ENCODE measurements around the gene TMEM132E.

The TMEM132E gene

DNA sequence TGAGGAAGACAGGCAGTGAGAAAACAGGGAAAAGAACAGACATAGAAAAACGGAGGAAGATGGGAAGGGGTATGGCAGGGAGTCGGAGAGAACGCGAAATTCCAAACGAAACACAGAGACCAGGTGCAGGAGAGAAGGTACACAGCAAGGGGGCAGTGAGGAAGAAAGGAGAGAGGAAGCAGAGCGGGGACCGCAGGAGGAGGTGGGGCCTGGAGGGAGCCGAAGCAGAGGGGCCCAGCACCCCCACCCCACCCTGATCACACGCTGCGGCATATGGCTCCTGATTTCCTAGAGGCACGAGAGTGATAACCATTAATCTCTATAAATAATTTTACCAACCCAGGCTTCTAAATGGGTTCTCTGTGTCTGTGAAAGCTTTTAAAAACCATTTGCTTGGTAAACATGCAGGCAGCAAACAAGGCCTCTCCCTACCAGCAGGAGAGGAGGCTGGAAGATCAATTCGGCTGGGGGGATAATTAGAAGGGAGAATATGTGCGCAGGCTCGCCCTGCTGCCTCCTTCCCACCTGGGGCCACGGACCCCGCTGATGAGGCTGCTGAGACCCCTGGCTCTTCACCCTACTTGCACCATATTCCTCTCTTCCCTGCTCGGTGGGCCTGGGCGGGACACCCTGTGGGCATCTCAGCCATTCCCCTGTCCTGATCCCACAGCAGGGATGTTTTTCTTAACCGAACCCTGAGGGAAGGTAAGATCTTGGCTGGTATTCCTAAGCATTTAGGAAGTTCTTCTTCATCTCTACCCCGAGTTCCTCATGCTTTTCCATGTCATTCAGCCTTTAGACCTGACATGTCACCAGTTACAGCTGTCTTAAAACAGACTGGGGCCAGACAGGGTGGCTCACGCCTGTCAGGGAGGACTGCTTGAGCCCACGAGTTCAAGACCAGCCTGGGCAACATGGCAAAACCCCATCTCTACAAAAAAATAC lies 86.7 kb downstream of the TMEM132E start:
- DNase-seq, result no peak

DNA sequence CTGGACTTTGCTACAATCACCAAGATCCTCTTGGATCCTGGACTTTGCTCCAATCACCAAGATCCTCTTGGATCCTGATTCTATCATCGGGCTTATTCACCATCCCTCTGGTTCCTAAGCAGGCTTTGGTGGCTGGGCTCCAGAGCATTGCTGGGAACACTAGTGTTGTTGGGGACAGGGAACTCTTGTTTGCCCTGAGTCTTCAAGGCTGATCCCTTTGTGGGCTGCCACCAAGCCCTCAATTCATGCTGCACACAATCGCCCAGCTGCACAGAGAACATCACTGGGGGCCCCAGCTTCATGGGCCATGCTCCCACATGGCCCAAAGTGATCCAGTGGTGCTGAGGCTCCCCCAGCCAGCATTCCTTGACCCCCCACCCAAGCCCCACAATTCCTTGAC lies 88.3 kb downstream of the TMEM132E start:
- no peak for DNase-seq

DNA sequence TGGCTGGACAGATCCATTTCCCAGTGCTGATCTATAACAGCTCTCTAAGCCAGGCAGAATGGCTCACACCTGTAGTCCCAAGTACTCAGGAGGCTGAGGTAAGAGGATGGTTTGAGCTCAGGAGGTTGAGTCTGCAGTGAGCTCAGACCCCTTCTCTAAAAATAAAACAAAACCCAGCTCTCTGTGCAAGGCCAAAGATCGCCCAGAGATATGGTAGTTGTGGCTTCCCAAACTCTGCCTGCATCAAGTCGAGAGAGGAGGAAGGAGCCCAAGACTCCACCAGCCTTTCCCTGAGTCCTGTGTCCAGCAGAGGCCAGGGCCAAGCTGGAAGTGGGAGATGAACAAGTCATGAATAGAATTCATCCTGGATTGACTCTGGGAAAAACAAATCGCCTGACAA lies 88.8 kb downstream of the TMEM132E start:
- DNase-seq, result no peak

DNA sequence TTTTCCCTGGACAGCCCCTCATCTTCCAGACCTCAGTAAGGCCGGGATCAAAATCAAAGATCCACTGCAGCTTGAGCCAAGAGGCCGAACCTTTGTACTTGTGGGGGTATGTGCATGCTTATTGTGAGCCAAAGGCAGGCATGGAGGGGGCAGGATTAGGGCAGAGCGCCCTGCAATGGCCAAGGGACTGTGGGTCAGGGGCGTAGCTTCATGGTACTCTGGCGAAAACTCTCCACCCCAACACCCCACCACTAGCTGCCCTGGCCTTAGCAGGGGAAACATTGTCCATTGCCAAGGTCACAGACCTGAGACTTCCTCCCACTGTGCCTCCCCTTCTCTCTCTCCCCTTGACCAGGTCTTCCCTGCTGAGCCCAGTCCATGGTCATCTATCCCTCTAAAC lies 90.1 kb downstream of the TMEM132E start:
- no peak for DNase-seq

DNA sequence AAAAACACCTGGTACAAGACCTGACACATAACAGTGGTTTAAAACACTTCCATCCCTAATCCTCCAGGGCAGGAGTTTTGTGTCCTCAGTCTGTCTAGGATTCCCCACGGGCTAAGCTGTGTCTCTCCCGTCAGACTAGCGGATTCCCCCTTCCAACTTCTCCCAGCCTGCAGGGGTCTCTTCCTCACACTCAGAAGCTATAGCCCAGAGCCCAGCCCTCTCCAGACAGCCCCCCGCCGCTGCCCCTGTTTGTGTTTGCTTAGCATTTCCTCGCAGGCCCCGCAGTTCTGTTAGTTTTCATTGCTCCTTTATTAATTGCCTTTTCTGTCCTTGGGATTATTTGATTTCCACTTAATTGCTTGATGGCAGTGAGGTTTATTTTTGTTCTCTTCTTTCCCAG lies 91.2 kb downstream of the TMEM132E start:
- DNase-seq, result no peak

DNA sequence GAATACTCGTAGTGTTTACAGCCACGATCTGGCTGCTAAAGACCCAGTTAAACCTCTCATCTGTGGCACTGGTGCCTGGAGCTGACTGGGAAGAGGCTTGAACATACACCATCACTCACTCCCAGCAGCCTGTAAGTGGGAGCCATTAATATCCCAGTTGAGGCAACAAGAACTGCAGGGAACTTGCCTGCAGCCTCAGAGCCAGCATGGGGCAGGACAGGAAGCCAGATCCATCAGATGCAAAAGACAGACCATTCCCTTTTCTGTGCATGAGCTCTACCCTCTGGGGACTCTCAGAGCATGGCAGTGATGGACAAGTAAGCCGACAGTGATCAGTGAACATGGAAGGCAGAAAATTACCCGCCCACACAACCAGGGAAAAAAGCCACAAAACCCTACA lies 91.8 kb downstream of the TMEM132E start:
- DNase-seq, result no peak

DNA sequence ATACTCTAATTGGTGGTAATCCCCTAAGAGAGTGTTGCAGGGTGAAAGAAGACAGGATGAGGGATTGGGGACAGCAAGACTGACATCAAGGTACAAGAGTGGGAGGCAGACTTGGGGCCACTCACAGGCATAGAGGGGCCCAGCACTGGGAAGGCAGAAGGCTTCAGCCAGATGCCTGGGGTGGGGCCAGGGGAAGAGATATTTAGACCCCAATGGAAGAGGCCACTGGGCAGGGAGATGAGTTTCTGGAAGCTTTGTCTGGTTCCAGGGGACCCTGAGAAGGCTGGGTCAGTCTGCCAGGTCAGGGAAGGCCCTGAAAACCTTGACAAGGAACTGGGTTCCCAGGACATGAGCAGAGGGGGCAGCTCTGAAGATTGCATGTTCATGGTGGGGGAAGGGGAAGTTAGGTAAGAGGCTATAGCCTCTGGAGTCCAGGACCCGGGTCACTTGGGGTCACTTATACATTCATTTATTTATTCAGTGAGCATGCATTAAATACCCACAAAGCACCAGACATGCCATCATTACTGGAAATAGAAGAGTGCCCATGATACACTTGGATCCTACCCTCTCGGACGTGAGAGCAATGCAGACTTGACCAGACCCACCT lies 92.9 kb downstream of the TMEM132E start:
- no peak for DNase-seq

DNA sequence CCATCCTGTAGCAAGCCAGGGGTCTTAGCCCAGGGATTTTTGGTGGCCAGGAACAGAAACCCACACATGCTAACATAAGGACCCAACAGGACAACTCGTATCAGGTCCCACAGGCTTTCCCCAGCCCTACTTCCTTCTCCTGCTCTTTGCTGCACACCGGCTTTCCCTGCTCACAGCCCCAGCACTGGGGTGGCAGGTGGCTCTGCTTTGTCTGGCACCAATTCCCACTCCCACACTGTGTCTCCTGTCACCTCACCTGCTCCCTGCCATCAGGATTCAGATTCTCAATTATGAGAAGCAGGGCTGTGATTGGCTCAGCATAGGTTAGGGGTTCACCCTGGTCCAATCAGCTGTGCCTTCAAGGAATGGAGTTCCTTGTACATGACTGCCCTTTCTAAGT lies 94.1 kb downstream of the TMEM132E start:
- DNase-seq, result no peak

DNA sequence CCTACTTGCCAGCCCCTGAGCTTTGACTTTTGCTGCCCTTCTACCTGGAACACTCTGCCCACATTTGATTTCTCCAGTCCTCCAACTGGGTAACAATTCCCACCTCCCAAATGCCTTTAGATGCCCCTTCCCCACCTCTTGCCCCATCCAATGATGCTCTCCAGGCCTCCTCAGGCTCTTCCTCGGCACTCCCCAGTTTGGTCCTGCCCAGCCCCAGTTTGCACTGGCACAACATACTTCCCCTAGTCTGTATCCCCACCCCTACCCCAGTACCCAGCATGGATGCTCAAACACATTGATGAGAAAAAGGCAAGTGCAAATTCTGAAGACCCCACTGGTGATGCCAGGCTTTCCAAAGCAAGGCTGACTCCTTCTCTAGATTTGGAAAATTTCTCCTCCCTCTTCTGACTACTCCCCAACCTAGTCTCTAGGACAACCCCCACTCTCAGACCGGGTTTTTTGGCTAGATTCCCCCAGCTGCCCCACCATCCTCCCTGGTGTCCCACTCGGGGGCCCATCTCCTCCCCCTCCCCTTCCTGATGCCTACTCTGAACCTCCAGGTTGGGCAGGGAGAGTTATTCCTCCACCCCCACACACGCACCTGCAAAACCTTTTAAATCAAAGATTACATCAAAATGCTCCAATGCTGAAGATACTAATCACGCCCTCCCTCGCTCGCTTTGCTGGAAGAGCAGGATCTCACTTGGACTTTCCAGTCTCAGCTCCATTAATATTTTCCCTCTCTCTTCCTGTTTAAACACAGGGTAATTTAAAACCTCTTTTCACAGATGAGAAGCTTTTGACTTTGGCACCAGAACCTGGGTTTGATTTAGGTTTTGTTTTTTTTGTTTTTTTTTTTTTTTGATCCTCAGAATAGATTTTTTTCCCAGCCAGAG lies 94.9 kb downstream of the TMEM132E start:
- DNase-seq, result no peak

DNA sequence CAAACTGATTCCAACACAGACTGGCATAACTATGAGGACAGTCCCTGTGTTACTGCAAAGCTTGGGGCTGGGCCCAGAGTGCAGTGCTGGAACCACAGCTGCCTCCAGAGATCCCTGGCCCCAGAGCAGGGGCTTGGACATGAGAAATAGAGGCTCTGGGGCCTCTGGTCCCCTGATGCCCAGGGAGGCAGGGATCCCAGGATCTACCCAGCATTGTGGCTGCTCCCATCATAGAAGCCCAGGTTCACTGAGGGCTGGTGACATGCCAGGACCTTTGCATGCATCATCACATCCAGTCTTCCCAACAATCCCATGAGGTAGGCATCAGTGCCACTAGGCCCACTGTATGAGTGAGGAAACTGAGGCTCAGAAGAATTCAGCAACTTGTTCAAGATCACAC lies 95.8 kb downstream of the TMEM132E start:
- DNase-seq, result no peak

DNA sequence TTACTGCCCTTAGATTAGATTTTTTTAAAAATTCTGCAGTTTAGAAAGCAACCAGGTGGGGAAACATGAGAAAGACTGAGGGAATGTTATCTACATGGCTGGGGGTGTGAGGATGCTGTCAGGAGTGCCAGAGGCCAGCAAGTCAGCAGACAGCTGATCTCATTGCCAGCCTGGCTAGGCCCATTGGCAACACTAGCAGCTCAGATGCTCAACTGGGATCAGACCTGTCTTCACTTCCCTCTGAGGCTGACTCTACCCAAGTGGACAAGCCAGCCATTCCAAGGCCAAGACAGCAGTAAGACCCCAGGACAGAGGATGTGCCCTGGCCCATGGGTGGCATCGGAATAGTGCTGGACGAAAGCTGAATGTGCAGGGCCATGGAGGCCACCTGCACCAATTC lies 96.2 kb downstream of the TMEM132E start:
- no peak for DNase-seq

DNA sequence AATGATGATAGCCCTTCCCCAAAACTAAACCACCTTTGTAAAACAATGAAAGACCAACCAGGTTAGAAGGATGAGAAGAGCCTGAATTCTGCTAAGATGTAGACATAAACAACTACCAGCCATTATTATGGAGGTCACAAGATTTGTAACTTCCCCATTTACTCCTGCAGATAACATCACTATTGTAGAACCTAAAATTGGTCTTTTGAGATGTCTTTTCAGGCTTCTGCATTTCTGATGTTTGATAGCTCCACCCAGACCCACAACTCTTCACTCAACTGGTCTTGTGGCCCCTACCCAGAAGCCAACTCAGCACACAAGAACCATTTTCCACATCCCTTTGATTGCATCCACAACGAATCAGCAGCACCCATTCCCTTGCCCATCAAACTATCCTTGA lies 100.8 kb downstream of the TMEM132E start:
- DNase-seq, result no peak

DNA sequence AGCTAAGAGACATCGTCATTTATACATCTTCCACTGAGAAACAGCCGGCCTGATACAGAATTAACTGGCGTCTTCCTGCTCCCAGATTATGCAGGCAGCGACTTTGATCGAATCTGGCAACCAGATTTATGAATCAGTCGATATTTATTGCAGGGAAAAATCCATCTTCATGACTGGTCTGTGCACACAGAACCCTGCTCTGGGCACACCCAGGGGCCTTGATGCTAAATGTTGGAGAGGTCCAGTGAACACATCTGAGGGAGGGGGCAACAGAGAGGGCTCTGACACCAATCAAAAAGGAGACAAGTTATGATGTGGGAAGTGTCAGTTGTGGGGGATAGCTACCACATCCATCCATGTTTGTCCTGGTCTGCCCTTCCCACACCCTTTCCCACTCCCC lies 102.9 kb downstream of the TMEM132E start:
- no peak for DNase-seq

DNA sequence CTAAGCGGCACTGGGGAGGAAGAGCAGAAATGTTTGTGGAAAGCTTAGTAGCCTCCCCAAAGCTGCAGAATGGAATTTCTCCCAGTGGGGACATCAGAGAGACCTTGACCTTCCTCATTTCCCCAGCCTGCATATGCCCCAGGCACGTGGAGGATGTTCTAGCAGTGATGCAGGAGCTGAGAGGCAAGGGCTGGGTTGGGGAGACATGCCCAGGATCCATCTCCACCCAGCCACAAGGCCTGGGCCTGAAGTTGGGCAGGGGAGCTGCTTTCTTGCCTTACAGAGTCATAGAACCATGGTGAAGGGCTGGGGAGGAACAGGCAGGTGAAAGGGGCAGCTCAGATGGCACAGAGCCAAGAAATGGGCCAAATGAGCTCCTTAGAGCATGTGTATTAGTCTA lies 104.0 kb downstream of the TMEM132E start:
- no peak for DNase-seq
